Liver (tissue), 9 donors: ENCODE measurements around the gene KLHL14. TPM values are rescaled to one million over a fixed set of nuclear protein-coding genes. Genes with fewer than 3 reads are reported as not detected.

ENCODE experiments used
- DNase-seq: peaks from one replicate; pipeline ENCODE4 v3.0.0-alpha.2; 2017; ENCODE audit warnings: low spot score
- H3K27ac ChIP-seq, 2 donors: one replicate each; pipeline ENCODE4 v1.7.0; 2013; ENCODE audit warnings: inconsistent platforms in 2 of 2, low read length in 2 of 2, control low read depth in 1 of 2, low read depth in 1 of 2, mild to moderate bottlenecking in 1 of 2
- H3K27me3 ChIP-seq, 4 donors: one replicate each; pipeline versions ENCODE4 v1.6.1 to v1.7.0; 2013; ENCODE audit warnings: low read length in 3 of 4, inconsistent platforms in 1 of 4, mild to moderate bottlenecking in 1 of 4, moderate library complexity in 1 of 4; ENCODE audit not compliant: control insufficient read depth in 4 of 4, insufficient read depth in 4 of 4
- H3K36me3 ChIP-seq, 4 donors: one replicate each; pipeline versions ENCODE4 v1.6.1 to v1.7.0; 2013; ENCODE audit warnings: low read length in 3 of 4, mild to moderate bottlenecking in 3 of 4, low read depth in 1 of 4, moderate library complexity in 1 of 4; ENCODE audit not compliant: control insufficient read depth in 4 of 4, insufficient read depth in 3 of 4
- H3K4me1 ChIP-seq, 4 donors: one replicate each; pipeline versions ENCODE4 v1.6.1 to v1.7.0; 2013; ENCODE audit warnings: low read length in 3 of 4, mild to moderate bottlenecking in 3 of 4, moderate library complexity in 1 of 4; ENCODE audit not compliant: control insufficient read depth in 4 of 4, insufficient read depth in 4 of 4
- H3K4me3 ChIP-seq, 3 donors: one replicate each; pipeline versions ENCODE4 v1.6.1 to v1.7.0; 2013; ENCODE audit warnings: low read length in 3 of 3, control low read depth in 1 of 3, low read depth in 1 of 3, mild to moderate bottlenecking in 1 of 3
- H3K9ac ChIP-seq, 2 donors: one replicate each; pipeline ENCODE4 v1.7.0; 2013; ENCODE audit warnings: low read length in 2 of 2, mild to moderate bottlenecking in 2 of 2, moderate library complexity in 2 of 2, control low read depth in 1 of 2, low read depth in 1 of 2
- H3K9me3 ChIP-seq, 4 donors: one replicate each; pipeline versions ENCODE4 v1.6.1 to v1.7.0; 2013; ENCODE audit warnings: low read length in 3 of 4; ENCODE audit not compliant: control insufficient read depth in 4 of 4
- EGR1 ChIP-seq, 2 donors: IDR thresholded peaks; 2 replicates each; pipeline ENCODE4 v1.6.1; 2016 to 2018; ENCODE audit warnings: antibody characterized with exemption in 2 of 2, low read depth in 2 of 2
- FOXA1 ChIP-seq: IDR thresholded peaks from 2 replicates; pipeline ENCODE4 v1.6.1; 2016; ENCODE audit warnings: antibody characterized with exemption
- FOXA2 ChIP-seq: IDR thresholded peaks from 2 replicates; pipeline ENCODE4 v1.6.1; 2016; ENCODE audit warnings: antibody characterized with exemption
- GABPA ChIP-seq, 2 donors: IDR thresholded peaks in 1 of 2; conservative IDR thresholded peaks in 1 of 2; 2 replicates each; pipeline ENCODE4 v1.6.1; 2016; ENCODE audit warnings: antibody characterized with exemption in 2 of 2, mild to moderate bottlenecking in 1 of 2, moderate library complexity in 1 of 2
- HNF4G ChIP-seq: IDR thresholded peaks from 2 replicates; pipeline ENCODE4 v1.6.1; 2016; ENCODE audit warnings: antibody characterized with exemption
- NR2F2 ChIP-seq: IDR thresholded peaks from 2 replicates; pipeline ENCODE4 v1.6.1; 2016; ENCODE audit warnings: antibody characterized with exemption
- RXRA ChIP-seq, 2 donors: IDR thresholded peaks; 2 replicates each; pipeline ENCODE4 v1.6.1; 2017 to 2018; ENCODE audit warnings: antibody characterized with exemption in 2 of 2, mild to moderate bottlenecking in 1 of 2
- TAF1 ChIP-seq: conservative IDR thresholded peaks from 2 replicates; pipeline ENCODE4 v1.6.1; 2016; ENCODE audit warnings: antibody characterized with exemption, mild to moderate bottlenecking
- YY1 ChIP-seq: IDR thresholded peaks from 2 replicates; pipeline ENCODE4 v1.6.1; 2016; ENCODE audit warnings: antibody characterized with exemption, mild to moderate bottlenecking
- WGBS: extraction: QIAGEN DNeasy Blood & Tissue Kit; methylation state at CpG from one replicate; pipeline ENCODE4 v1.1.7; 2013; 5-methylcytosine and 5-hydroxymethylcytosine counted together
- polyA plus RNA-seq, 2 donors: library from polyadenylated mRNA; stranded (reverse) in 1 of 2; unstranded in 1 of 2; fragments of 200-250 nt in 1 of 2; fragments of >200 nt in 1 of 2; fragmentation: Nextera tagmentation in 1 of 2; extraction: Ambion mirVana in 1 of 2; gene quantifications; one replicate each; pipeline versions ENCODE4 v1.2.1 to v1.2.3, GENCODE V29; 2013 to 2015
- total RNA-seq, 2 donors: library from RNA; depleted of rRNA; stranded (reverse); fragments of >200 nt; gene quantifications; one replicate each; pipeline ENCODE4 v1.2.3, GENCODE V29; 2014
- TF ChIP-seq, protein P1 (sequence below): IDR thresholded peaks from 2 replicates; pipeline ENCODE4 v1.6.1; 2016; ENCODE audit warnings: antibody characterized with exemption
- TF ChIP-seq, protein P2 (sequence below): IDR thresholded peaks from 2 replicates; pipeline ENCODE4 v1.6.1; 2016; ENCODE audit warnings: antibody characterized with exemption
- TF ChIP-seq, protein P3 (sequence below): fragments of 150-350 bp; IDR thresholded peaks from 2 replicates; pipeline ENCODE4 v1.5.1; 2017; ENCODE audit warnings: improper control_type of control experiment, low read depth, low read length; ENCODE audit not compliant: missing input control
- TF ChIP-seq, protein P4 (sequence below): IDR thresholded peaks from 2 replicates; pipeline ENCODE4 v1.6.1; 2016; ENCODE audit warnings: antibody characterized with exemption, mild to moderate bottlenecking
- donor health status: healthy.
- donor health status: healthy.
- donor health status: healthy.
- donor health status: healthy.
- donor health status: healthy.

KLHL14 gene
- total and polyA plus RNA-seq, 4 donors: 0.02 to 1.1 (median 0.15) TPM

DNA sequence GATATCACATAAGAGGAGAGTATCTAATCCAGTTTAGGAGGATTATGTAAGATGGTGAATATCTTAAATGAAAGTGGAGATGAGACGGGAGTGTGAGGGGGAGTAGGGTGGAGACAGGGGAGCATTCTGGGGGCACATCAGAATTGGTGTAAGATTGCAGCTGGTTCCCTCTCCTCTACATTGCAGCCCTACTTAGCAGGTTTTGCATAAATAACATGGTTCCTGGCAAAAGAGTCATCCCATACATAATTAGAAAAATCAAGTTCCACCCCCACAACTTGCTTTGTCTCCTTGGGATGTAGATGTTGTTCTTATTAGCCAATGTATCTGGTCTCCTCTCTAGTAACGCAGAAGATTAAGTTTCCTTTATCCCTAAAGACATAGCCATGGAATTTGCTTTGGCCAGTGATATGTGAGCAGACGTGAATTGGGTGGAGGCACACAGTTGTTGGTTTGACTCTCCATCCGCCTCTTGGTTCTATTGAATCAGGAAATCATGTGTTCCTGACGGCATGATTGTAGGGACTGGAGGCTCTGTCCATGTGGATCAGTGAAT is 137.9 kb downstream of the KLHL14 start (continued):
- TF ChIP-seq, protein P1, sequence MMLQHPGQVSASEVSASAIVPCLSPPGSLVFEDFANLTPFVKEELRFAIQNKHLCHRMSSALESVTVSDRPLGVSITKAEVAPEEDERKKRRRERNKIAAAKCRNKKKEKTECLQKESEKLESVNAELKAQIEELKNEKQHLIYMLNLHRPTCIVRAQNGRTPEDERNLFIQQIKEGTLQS: no peak
- TF ChIP-seq TAF1 (no peak), GABPA (IDR thresholded peaks at IDR 0.05 in 1 of 2, conservative IDR thresholded peaks at IDR 0.05 in 1 of 2) (no peak), EGR1 (IDR thresholded peaks at IDR 0.05; ENCODE audit: low read depth in 2 of 2) (no peak)

DNA sequence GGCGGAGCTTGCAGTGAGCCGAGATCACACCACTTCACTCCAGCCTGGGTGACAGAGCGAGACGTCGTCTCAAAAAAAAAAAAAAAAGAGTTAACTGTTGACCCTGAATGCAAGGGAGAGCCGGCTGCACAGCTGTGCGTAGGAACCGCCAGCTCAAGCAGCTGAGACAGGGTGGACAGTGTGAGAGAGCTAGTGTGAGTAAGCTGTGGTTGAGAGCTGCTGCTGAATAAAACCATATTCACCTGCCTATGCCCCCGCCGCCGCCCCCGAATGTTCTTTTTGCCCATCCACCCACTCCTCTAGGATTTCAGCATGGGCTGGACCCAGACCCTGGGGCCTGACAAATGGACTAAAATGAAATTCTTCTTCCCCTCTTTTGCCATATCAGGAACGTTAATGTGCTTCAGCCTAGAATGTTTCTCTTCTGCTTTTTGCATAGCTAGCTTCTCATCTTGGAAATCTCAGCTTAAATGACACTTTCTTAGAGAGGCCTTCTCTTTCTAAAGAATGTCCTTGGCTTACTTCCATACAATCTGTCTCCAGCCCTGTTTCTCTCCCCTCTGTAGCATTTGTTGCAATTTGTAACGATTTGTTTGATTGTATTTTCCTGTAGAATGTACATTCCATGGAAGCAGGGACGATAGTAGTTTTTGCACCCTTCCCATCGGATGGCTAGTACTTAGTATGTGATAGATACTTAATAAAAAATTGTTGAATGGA is 142.7 kb downstream of the KLHL14 start:
- Histone ChIP-seq H3K9me3 (peaks cover 0 to 1% (median 0%) of the 10 kb centered on the region in 4 donors), H3K9ac (no peak overlapping the region), H3K4me1 (no peaks in the 10 kb centered on the region), H3K27ac (no peak overlapping the region), H3K27me3 (no peaks in the 10 kb centered on the region), H3K36me3 (no peaks in the 10 kb centered on the region), H3K4me3 (no peak overlapping the region)
- no peak for TF ChIP-seq GABPA (IDR thresholded peaks at IDR 0.05 in 1 of 2, conservative IDR thresholded peaks at IDR 0.05 in 1 of 2)
- TF ChIP-seq, protein P2, sequence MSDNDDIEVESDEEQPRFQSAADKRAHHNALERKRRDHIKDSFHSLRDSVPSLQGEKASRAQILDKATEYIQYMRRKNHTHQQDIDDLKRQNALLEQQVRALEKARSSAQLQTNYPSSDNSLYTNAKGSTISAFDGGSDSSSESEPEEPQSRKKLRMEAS: no peak
- TF ChIP-seq YY1: no peak
- no peak for TF ChIP-seq FOXA1
- TF ChIP-seq, protein P3, sequence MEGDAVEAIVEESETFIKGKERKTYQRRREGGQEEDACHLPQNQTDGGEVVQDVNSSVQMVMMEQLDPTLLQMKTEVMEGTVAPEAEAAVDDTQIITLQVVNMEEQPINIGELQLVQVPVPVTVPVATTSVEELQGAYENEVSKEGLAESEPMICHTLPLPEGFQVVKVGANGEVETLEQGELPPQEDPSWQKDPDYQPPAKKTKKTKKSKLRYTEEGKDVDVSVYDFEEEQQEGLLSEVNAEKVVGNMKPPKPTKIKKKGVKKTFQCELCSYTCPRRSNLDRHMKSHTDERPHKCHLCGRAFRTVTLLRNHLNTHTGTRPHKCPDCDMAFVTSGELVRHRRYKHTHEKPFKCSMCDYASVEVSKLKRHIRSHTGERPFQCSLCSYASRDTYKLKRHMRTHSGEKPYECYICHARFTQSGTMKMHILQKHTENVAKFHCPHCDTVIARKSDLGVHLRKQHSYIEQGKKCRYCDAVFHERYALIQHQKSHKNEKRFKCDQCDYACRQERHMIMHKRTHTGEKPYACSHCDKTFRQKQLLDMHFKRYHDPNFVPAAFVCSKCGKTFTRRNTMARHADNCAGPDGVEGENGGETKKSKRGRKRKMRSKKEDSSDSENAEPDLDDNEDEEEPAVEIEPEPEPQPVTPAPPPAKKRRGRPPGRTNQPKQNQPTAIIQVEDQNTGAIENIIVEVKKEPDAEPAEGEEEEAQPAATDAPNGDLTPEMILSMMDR: no peak
- no peak for TF ChIP-seq HNF4G
- no peak for TF ChIP-seq FOXA2
- no peak for TF ChIP-seq TAF1
- TF ChIP-seq, protein P4, sequence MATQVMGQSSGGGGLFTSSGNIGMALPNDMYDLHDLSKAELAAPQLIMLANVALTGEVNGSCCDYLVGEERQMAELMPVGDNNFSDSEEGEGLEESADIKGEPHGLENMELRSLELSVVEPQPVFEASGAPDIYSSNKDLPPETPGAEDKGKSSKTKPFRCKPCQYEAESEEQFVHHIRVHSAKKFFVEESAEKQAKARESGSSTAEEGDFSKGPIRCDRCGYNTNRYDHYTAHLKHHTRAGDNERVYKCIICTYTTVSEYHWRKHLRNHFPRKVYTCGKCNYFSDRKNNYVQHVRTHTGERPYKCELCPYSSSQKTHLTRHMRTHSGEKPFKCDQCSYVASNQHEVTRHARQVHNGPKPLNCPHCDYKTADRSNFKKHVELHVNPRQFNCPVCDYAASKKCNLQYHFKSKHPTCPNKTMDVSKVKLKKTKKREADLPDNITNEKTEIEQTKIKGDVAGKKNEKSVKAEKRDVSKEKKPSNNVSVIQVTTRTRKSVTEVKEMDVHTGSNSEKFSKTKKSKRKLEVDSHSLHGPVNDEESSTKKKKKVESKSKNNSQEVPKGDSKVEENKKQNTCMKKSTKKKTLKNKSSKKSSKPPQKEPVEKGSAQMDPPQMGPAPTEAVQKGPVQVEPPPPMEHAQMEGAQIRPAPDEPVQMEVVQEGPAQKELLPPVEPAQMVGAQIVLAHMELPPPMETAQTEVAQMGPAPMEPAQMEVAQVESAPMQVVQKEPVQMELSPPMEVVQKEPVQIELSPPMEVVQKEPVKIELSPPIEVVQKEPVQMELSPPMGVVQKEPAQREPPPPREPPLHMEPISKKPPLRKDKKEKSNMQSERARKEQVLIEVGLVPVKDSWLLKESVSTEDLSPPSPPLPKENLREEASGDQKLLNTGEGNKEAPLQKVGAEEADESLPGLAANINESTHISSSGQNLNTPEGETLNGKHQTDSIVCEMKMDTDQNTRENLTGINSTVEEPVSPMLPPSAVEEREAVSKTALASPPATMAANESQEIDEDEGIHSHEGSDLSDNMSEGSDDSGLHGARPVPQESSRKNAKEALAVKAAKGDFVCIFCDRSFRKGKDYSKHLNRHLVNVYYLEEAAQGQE: no peak
- TF ChIP-seq RXRA (IDR thresholded peaks at IDR 0.05): no peak
- no peak for TF ChIP-seq EGR1 (IDR thresholded peaks at IDR 0.05; ENCODE audit: low read depth in 2 of 2)
- no peak for DNase-seq
- 77% methylated on average over 16 of the region's 16 CpGs for WGBS

DNA sequence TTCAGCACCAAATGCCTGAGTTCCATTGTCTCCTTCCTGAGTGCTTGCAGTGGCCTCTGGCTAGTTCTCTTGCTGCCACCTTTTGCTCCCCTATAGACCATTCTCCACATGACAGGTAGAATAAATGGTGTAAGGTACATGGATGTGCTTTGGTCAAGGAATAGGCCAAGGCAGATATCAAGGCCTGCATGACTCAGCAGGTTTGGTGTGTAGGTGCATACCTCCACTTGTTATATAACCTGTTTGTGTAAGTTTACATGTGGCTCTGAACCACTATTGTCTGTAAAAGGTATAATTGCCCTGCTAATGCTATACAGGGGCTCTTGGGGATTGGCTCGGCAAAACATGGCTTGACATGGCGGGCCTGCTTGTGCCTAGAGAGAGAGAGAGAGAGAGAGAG is 143.5 kb downstream of the KLHL14 start:
- no peak overlapping the region for H3K27ac ChIP-seq
- H3K4me1 ChIP-seq: no peaks in the 10 kb centered on the region
- TF ChIP-seq HNF4G: no peak
- TF ChIP-seq EGR1 (IDR thresholded peaks at IDR 0.05; ENCODE audit: low read depth in 2 of 2): no peak
- TF ChIP-seq FOXA1: no peak
- TF ChIP-seq, protein P3: no peak
- TF ChIP-seq, protein P4: no peak
- TF ChIP-seq NR2F2: no peak

More for the DNA sequence above, 143.5 kb downstream of the KLHL14 start:
- H3K4me3 ChIP-seq: no peak overlapping the region
- peaks cover 0 to 1% (median 0%) of the 10 kb centered on the region in 4 donors for H3K9me3 ChIP-seq
- no peaks in the 10 kb centered on the region for H3K27me3 ChIP-seq
- WGBS: 98% methylated on average over 2 of the region's 2 CpGs
- no peaks in the 10 kb centered on the region for H3K36me3 ChIP-seq
- H3K9ac ChIP-seq: no peak overlapping the region
- no peak for DNase-seq
